ENCODE measurements around the gene STH. TPM values are rescaled to one million over a fixed set of nuclear protein-coding genes. Genes with fewer than 3 reads are reported as not detected.

The STH gene
- total and polyA plus RNA-seq, 9 of the 15 experiments (the other 6 are each of a cell fraction or from before 2014, with no cell fraction given) = not detected

DNA sequence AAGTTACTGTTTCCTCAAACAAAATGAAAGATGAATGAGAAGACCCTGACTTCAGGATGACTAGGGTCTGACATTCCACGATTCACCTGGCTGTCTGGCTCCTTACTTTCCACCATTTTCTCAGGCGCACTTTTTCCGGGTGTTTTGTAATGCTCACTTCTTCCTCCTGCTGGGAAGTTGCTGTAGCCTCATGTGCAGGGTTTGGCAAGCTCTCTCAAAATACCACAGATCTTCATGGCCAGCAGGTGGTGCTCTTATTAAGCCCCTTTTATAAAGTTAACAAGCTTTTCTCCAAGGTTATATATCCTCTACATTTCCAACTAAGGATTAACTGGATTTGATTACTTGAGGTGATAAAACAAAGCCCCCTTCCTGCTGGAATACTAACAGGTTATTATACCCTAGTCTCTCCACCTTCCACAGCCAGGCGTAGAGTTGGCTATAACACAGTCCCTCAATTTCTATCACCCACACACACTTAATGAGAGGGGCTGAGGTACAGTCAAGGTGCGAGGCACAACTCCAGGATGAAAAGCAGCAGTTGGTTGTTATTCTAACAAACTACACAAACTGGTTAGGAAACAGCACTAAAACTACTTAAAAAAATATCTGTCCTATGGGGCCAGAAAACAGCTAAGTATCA, 45.4 kb downstream of the STH start (continued):
- TF ChIP-seq, protein P1, sequence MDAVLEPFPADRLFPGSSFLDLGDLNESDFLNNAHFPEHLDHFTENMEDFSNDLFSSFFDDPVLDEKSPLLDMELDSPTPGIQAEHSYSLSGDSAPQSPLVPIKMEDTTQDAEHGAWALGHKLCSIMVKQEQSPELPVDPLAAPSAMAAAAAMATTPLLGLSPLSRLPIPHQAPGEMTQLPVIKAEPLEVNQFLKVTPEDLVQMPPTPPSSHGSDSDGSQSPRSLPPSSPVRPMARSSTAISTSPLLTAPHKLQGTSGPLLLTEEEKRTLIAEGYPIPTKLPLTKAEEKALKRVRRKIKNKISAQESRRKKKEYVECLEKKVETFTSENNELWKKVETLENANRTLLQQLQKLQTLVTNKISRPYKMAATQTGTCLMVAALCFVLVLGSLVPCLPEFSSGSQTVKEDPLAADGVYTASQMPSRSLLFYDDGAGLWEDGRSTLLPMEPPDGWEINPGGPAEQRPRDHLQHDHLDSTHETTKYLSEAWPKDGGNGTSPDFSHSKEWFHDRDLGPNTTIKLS (IDR thresholded peaks at IDR 0.05; ENCODE audit: borderline replicate concordance, low read depth) = no peak
- TF ChIP-seq ZC3H4 (CRISPR knock-in tag; IDR thresholded peaks at IDR 0.05; ENCODE audit: borderline replicate concordance) = no peak
- TF ChIP-seq, protein P2, sequence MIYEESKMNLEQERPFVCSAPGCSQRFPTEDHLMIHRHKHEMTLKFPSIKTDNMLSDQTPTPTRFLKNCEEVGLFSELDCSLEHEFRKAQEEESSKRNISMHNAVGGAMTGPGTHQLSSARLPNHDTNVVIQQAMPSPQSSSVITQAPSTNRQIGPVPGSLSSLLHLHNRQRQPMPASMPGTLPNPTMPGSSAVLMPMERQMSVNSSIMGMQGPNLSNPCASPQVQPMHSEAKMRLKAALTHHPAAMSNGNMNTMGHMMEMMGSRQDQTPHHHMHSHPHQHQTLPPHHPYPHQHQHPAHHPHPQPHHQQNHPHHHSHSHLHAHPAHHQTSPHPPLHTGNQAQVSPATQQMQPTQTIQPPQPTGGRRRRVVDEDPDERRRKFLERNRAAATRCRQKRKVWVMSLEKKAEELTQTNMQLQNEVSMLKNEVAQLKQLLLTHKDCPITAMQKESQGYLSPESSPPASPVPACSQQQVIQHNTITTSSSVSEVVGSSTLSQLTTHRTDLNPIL (CRISPR knock-in tag; IDR thresholded peaks at IDR 0.05) = no peak
- TF ChIP-seq DNMT1 (IDR thresholded peaks at IDR 0.05) = no peak
- TF ChIP-seq E2F1 (CRISPR knock-in tag; IDR thresholded peaks at IDR 0.05) = no peak
- no peak; a peak in 2 of 4 replicates for TF ChIP-seq MNT (conservative IDR thresholded peaks at IDR 0.05)
- no peak for TF ChIP-seq SP2 (IDR thresholded peaks at IDR 0.05; ENCODE audit: extremely low read depth, low read depth, low read length, poor library complexity, severe bottlenecking)
- TF ChIP-seq PHB (CRISPR knock-in tag; IDR thresholded peaks at IDR 0.05) = no peak
- no peak for TF ChIP-seq CREB1 (IDR thresholded peaks at IDR 0.05)
- TF ChIP-seq CREB1 (CRISPR knock-in tag; IDR thresholded peaks at IDR 0.05) = no peak
- TF ChIP-seq HMG20B (CRISPR knock-in tag; IDR thresholded peaks at IDR 0.05) = no peak
- TF ChIP-seq NR2C1 (IDR thresholded peaks at IDR 0.05) = no peak
- no peak for TF ChIP-seq NR2C1 (tag; IDR thresholded peaks at IDR 0.05)
- TF ChIP-seq MITF (IDR thresholded peaks at IDR 0.05) = no peak
- no peak for TF ChIP-seq SMARCB1 (IDR thresholded peaks at IDR 0.05; ENCODE audit: insufficient read length, low read depth)
- no peak for TF ChIP-seq PATZ1 (CRISPR knock-in tag; IDR thresholded peaks at IDR 0.05; ENCODE audit: borderline replicate concordance)
- TF ChIP-seq HMG20A (CRISPR knock-in tag; conservative IDR thresholded peaks at IDR 0.05) = no peak
- no peak for TF ChIP-seq PPARD (CRISPR knock-in tag; IDR thresholded peaks at IDR 0.05)

Measured in K562 (cell line).